Endodermal cell (in vitro differentiated cells): Measurements from ENCODE around the gene PRR5. TPM values are rescaled to one million over a fixed set of nuclear protein-coding genes. Genes with fewer than 3 reads are reported as not detected.

Experiments used
- DNase-seq: peaks from one replicate; pipeline ENCODE4 v3.0.0-alpha.2; 2017
- H3K27ac ChIP-seq: 2 replicates; pipeline ENCODE4 v1.5.1; 2013; ENCODE audit warnings: mild to moderate bottlenecking, low read depth, low read length, moderate library complexity
- H3K27me3 ChIP-seq: 2 replicates; pipeline ENCODE4 v1.6.1; 2013; ENCODE audit warnings: mild to moderate bottlenecking, low read length, moderate library complexity; ENCODE audit not compliant: insufficient read depth, control insufficient read depth, poor library complexity, severe bottlenecking
- H3K36me3 ChIP-seq: 2 replicates; pipeline ENCODE4 v1.7.0; 2013; ENCODE audit warnings: mild to moderate bottlenecking, low read length, moderate library complexity; ENCODE audit not compliant: control insufficient read depth, insufficient read depth
- H3K4me1 ChIP-seq: one replicate; pipeline ENCODE4 v1.7.0; 2013; ENCODE audit warnings: low read length; ENCODE audit not compliant: control insufficient read depth, insufficient read depth
- H3K4me3 ChIP-seq: 2 replicates; pipeline ENCODE4 v1.5.1; 2013; ENCODE audit warnings: mild to moderate bottlenecking, low read length, moderate library complexity
- H3K9ac ChIP-seq: 2 replicates; pipeline ENCODE4 v1.6.1; 2013; ENCODE audit warnings: mild to moderate bottlenecking, low read length, moderate library complexity; ENCODE audit not compliant: poor library complexity, severe bottlenecking; ENCODE audit errors: extremely low read depth
- H3K9me3 ChIP-seq: 2 replicates; pipeline ENCODE4 v1.6.1; 2013; ENCODE audit warnings: mild to moderate bottlenecking, low read length, moderate library complexity; ENCODE audit not compliant: control insufficient read depth
- H3K27ac Mint-ChIP-seq: 2 replicates; pipeline ENCODE4 v1.8.0; 2020; ENCODE audit warnings: mixed read lengths
- H3K27me3 Mint-ChIP-seq: 2 replicates; pipeline ENCODE4 v1.8.0; 2021; ENCODE audit warnings: mild to moderate bottlenecking, mixed read lengths; ENCODE audit not compliant: insufficient read depth
- H3K36me3 Mint-ChIP-seq: 2 replicates; pipeline ENCODE4 v1.8.0; 2020; ENCODE audit warnings: low read depth, mixed read lengths
- H3K4me1 Mint-ChIP-seq: 2 replicates; pipeline ENCODE4 v1.8.0; 2020; ENCODE audit warnings: mixed read lengths
- H3K4me3 Mint-ChIP-seq: 2 replicates; pipeline ENCODE4 v1.8.0; 2020; ENCODE audit warnings: mild to moderate bottlenecking, moderate library complexity, mixed read lengths
- H3K9me3 Mint-ChIP-seq: 2 replicates; pipeline ENCODE4 v1.8.0; 2020; ENCODE audit warnings: mild to moderate bottlenecking, mixed read lengths
- CTCF ChIP-seq: fragments of 200-600 bp; sonication (generic); conservative IDR thresholded peaks from 2 replicates; pipeline ENCODE4 v1.5.0; 2021; ENCODE audit warnings: antibody characterized with exemption, mild to moderate bottlenecking
- WGBS, 2 experiments: methylation state at CpG; one replicate each; pipeline versions ENCODE4 v1.1.5 to v1.1.7; 2013; ENCODE audit warnings: missing lambda C conversion rate in 2 of 2, mixed read lengths in 1 of 2; ENCODE audit not compliant: insufficient coverage in 1 of 2, insufficient read length in 1 of 2; 5-methylcytosine and 5-hydroxymethylcytosine counted together
- total RNA-seq, 2 donors: library from RNA; stranded (reverse); fragmentation: NEBNext Ultra II Directional in 1 of 2; extraction: Animal tissue kit (Norgen Biotek cat#: 25700) in 1 of 2; gene quantifications; 2 replicates in 1 of 2; 3 replicates in 1 of 2; pipeline ENCODE4 v1.2.1, GENCODE V29; 2021

Gene PRR5
- total RNA-seq, 2 donors from 2014 or later, result 32.0 to 37.2 TPM

- no peak overlapping the region for H3K4me3 ChIP-seq
- H3K4me3 Mint-ChIP-seq, result no peak overlapping the region
- no peak for TF ChIP-seq CTCF
- H3K36me3 Mint-ChIP-seq, result peaks cover 4% of the 10 kb centered on the region
- peaks cover 4% of the 10 kb centered on the region for H3K4me1 ChIP-seq
- no peak overlapping the region for H3K27ac ChIP-seq
- H3K27me3 Mint-ChIP-seq, result no peaks in the 10 kb centered on the region
- H3K9me3 Mint-ChIP-seq, result no peaks in the 10 kb centered on the region
- H3K4me1 Mint-ChIP-seq, result peaks cover 15% of the 10 kb centered on the region
- H3K9me3 ChIP-seq, result no peaks in the 10 kb centered on the region
- no peaks in the 10 kb centered on the region for H3K27me3 ChIP-seq
- WGBS, 2 experiments, result 92 to 95% methylated on average over 17 to 20 of the region's 23 CpGs
- no peak for DNase-seq
- H3K9ac ChIP-seq, result no peak overlapping the region
- no peaks in the 10 kb centered on the region for H3K36me3 ChIP-seq
- H3K27ac Mint-ChIP-seq, result no peak overlapping the region
Observed at GRCh38 chr22:44710474-44711240, 8.7 kb downstream of the PRR5 start.

DNA sequence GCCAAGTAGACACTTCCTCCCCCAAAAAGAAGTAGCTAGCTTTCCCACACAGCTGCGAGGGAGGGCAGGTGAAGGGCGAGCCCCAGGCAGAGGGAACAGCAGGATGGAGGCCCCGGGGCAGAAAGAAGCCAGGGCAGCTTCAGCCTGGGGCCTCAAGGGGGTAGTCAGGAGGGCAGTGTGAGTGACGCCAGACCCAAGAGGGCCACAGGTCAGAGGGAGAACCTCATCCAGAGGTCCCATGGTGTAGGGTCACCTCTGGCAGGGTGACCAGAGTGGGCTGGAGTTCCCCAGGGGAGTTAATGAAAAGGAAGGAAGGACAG, 9.2 kb downstream of the PRR5 start:
- Histone ChIP-seq H3K9me3 (no peaks in the 10 kb centered on the region), H3K27ac (no peak overlapping the region), H3K4me3 (no peak overlapping the region), H3K36me3 (peaks cover 4% of the 10 kb centered on the region), H3K27me3 (no peaks in the 10 kb centered on the region), H3K9ac (no peak overlapping the region), H3K4me1 (no peaks in the 10 kb centered on the region)
- 70 to 92% methylated on average over 2 to 4 of the region's 4 CpGs for WGBS, 2 experiments
- Mint-ChIP-seq H3K4me1 (peaks cover 10% of the 10 kb centered on the region), H3K27ac (no peak overlapping the region), H3K27me3 (no peaks in the 10 kb centered on the region), H3K9me3 (no peaks in the 10 kb centered on the region), H3K4me3 (no peak overlapping the region), H3K36me3 (peaks cover 4% of the 10 kb centered on the region)
- no peak for TF ChIP-seq CTCF
- no peak for DNase-seq

DNA sequence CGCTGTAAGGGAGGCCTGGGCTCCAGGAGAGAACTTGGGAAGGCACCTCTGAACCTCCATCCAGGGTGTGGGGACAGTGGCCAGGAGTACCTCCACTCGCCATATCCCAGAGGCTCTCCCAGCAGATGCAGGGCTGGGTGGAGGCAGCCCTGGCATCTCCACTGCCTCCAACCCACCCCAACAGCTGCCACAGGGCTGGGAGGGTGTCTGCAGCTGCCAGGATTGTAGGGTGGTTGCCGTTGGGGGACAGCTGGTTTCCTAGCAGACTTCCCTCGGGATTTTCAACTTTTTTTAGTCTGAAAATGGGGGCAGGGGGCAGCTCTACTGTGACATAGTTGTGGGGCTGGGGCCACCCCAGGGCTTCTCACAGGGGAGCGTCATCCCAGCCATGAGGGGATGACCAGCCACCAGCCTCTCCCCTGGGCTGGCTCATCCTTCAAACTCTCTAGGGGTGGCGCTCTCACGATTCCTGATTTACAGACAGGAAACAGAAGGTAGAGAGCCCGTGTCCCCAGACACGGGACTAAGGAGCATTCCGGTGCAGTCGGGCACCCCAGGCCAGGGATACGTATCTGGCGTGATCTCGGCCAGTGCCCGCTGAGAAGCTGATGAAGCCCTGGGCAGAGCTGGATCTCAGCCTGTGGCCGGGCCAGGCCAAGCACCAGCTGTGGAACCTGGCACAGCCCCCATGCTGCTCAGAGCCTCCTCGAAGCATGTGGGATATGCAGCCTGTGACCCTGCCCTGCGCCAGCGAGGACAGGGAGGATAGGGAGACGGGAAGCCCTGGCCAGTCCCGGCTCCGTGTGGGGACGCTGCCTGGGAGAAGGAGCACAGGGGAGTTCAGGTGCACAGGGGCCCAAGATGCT, 9.9 kb downstream of the PRR5 start:
- Histone ChIP-seq H3K4me3 (no peak overlapping the region), H3K36me3 (peaks cover 6% of the 10 kb centered on the region), H3K27ac (no peak overlapping the region), H3K9me3 (no peaks in the 10 kb centered on the region), H3K4me1 (no peaks in the 10 kb centered on the region), H3K27me3 (no peaks in the 10 kb centered on the region), H3K9ac (no peak overlapping the region)
- 92 to 96% methylated on average over 10 to 23 of the region's 23 CpGs for whole genome bisulfite sequencing, 2 experiments
- Mint-ChIP-seq H3K4me3 (no peak overlapping the region), H3K36me3 (peaks cover 4% of the 10 kb centered on the region), H3K9me3 (no peaks in the 10 kb centered on the region), H3K27me3 (no peaks in the 10 kb centered on the region), H3K27ac (no peak overlapping the region), H3K4me1 (peaks cover 6% of the 10 kb centered on the region)
- TF ChIP-seq CTCF, result no peak
- no peak for DNase-seq
